Mucosa of stomach (tissue), 1 donor: Measurements from ENCODE around the gene ABCB11.
"Not testable (repeated sequence)": the region's sequence is repeated elsewhere in the genome, so short reads cannot be mapped to it uniquely, and the experiment has no call there.

Experiments used
- H3K27me3 ChIP-seq: one replicate; pipeline ENCODE4 v1.7.0; 2013; ENCODE audit warnings: mild to moderate bottlenecking, low read length; ENCODE audit not compliant: control insufficient read depth, insufficient read depth
- H3K36me3 ChIP-seq: one replicate; pipeline ENCODE4 v1.7.0; 2013; ENCODE audit warnings: low read length; ENCODE audit not compliant: control insufficient read depth, insufficient read depth
- H3K4me1 ChIP-seq: one replicate; pipeline ENCODE4 v1.7.0; 2013; ENCODE audit warnings: mild to moderate bottlenecking, low read length; ENCODE audit not compliant: control insufficient read depth, insufficient read depth
- H3K4me3 ChIP-seq: one replicate; pipeline ENCODE4 v1.7.0; 2013; ENCODE audit warnings: low read length
- H3K9ac ChIP-seq: one replicate; pipeline ENCODE4 v1.7.0; 2013; ENCODE audit warnings: mild to moderate bottlenecking, low read length, moderate library complexity
- H3K9me3 ChIP-seq: one replicate; pipeline ENCODE4 v1.7.0; 2013; ENCODE audit warnings: mild to moderate bottlenecking, low read length, moderate library complexity; ENCODE audit not compliant: control insufficient read depth
- donor health status: Pancreatic carcinoma.

The ABCB11 gene

DNA sequence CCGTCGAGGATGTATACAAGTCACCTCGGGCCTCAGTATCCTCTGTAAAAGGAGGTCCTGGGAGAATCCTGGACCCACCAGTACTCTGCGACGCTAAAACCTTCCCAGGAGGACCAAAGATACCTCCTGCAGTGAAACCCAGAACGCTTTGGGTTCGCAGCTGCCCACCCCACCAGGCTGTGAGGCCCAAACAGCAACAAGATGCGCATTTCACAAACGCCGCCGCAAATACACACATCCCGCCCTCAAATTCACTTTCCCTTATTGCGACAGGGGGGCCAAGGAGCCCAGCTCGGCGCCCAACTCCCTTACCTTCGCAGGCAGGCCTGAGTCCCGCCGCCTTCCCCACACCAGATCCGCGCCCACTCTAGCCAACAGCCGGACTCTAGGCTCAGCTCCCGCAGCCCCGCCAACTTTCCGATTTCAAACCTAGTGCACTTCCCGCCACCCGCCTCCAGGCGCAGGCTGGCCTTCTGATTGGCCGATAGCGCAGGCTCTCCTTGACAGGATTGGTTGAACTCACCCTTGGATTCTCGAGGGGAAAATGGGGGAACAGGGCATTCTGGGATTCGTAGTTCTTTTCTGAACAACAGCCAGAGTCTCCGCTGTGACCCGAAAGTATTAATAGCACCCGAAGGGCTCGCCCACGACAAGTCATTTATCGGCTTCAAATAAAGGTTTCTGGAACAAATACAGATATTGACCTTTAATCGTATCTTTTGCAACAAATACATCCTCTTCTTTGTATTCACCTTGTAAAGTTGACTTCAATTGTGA, 140.9 kb downstream of the ABCB11 start, which contains the start of gene SPC25:
Gene SPC25, minus strand, starts transcription at position 425 of the 777 bp plus-strand sequence. CDS start 911 bp downstream, outside the sequence.
- H3K4me1 ChIP-seq, result no peaks in the 10 kb centered on the region
- no peaks in the 10 kb centered on the region for H3K27me3 ChIP-seq
- peak within 1 kb of the TSS; percentile 53 for H3K9ac ChIP-seq
- H3K4me3 ChIP-seq, result peak within 1 kb of the TSS; percentile 48
- no peaks in the 10 kb centered on the region for H3K9me3 ChIP-seq
- H3K36me3 ChIP-seq, result no peaks in the 10 kb centered on the region

DNA sequence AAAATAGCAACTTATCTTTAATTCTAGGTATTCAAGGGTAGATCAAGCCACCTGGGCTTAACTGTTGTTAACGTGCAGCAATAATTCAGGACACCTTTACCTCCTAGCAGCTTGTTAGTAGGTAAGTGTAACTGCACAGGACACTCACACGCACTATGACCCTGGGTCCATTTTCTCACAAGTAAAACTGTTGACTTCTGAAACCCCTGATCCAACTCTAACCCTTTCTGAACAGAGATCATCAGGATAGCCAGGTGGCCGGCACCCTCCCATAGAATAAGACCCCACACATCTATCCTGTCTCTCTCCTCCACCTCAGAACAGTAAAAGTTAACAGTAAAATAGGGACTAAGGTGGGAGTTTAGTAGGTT, 141.5 kb downstream of the ABCB11 start:
- no peaks in the 10 kb centered on the region for H3K27me3 ChIP-seq
- no peaks in the 10 kb centered on the region for H3K9me3 ChIP-seq
- no peaks in the 10 kb centered on the region for H3K36me3 ChIP-seq
- no peaks in the 10 kb centered on the region for H3K4me1 ChIP-seq
- H3K4me3 ChIP-seq, result peak overlapping the region; percentile 48
- H3K9ac ChIP-seq, result peak overlapping the region; percentile 53

GRCh38 chr2:168884975-168885374, 146.1 kb downstream of the ABCB11 start:
- Histone ChIP-seq H3K4me1 (no peaks in the 10 kb centered on the region), H3K36me3 (no peaks in the 10 kb centered on the region), H3K9ac (no peak overlapping the region), H3K4me3 (no peak overlapping the region), H3K27me3 (no peaks in the 10 kb centered on the region), H3K9me3 (no peaks in the 10 kb centered on the region)

GRCh38 chr2:168882163-168882562, 149.0 kb downstream of the ABCB11 start:
- not testable (repeated sequence) for H3K27me3 ChIP-seq, H3K4me3 ChIP-seq, H3K4me1 ChIP-seq, H3K9me3 ChIP-seq, H3K36me3 ChIP-seq, H3K9ac ChIP-seq

- H3K27me3 ChIP-seq, result no peaks in the 10 kb centered on the region
- H3K9ac ChIP-seq, result no peak overlapping the region
- H3K9me3 ChIP-seq, result no peaks in the 10 kb centered on the region
- no peak overlapping the region for H3K4me3 ChIP-seq
- H3K4me1 ChIP-seq, result no peaks in the 10 kb centered on the region
- H3K36me3 ChIP-seq, result no peaks in the 10 kb centered on the region
Observed at GRCh38 chr2:168874368-168875054, 156.6 kb downstream of the ABCB11 start.

DNA sequence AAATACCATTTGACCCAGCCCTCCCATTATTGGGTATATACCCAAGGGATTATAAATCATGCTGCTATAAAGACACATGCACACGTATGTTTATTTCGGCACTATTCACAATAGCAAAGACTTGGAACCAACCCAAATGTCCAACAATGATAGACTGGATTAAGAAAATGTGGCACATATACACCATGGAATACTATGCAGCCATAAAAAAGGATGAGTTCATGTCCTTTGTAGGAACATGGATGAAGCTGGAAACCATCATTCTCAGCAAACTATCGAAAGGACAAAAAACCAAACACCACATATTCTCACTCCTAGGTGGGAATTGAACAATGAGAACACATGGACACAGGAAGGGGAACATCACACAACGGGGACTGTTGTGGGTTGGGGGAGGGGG, 160.3 kb downstream of the ABCB11 start:
- not testable (repeated sequence) for H3K4me1 ChIP-seq, H3K27me3 ChIP-seq, H3K9me3 ChIP-seq, H3K36me3 ChIP-seq, H3K9ac ChIP-seq, H3K4me3 ChIP-seq
